T-helper 1 cell (primary cell): ENCODE results near the gene POU2AF3.
"Not testable (repeated sequence)": the region's sequence is repeated elsewhere in the genome, so short reads cannot be mapped to it uniquely, and the experiment has no call there.

ENCODE experiments used
- DNase-seq, 5 donors: peaks; one replicate each; pipeline ENCODE4 v3.0.0-alpha.2; 2012 to 2020
- total RNA-seq, 4 donors: gene quantifications; one replicate each; lab custom pipeline; 2026; lab: John Stamatoyannopoulos, UW

POU2AF3 gene, protein sequence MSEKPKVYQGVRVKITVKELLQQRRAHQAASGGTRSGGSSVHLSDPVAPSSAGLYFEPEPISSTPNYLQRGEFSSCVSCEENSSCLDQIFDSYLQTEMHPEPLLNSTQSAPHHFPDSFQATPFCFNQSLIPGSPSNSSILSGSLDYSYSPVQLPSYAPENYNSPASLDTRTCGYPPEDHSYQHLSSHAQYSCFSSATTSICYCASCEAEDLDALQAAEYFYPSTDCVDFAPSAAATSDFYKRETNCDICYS
- 0 reads per million in 4 donors for total RNA-seq

DNA sequence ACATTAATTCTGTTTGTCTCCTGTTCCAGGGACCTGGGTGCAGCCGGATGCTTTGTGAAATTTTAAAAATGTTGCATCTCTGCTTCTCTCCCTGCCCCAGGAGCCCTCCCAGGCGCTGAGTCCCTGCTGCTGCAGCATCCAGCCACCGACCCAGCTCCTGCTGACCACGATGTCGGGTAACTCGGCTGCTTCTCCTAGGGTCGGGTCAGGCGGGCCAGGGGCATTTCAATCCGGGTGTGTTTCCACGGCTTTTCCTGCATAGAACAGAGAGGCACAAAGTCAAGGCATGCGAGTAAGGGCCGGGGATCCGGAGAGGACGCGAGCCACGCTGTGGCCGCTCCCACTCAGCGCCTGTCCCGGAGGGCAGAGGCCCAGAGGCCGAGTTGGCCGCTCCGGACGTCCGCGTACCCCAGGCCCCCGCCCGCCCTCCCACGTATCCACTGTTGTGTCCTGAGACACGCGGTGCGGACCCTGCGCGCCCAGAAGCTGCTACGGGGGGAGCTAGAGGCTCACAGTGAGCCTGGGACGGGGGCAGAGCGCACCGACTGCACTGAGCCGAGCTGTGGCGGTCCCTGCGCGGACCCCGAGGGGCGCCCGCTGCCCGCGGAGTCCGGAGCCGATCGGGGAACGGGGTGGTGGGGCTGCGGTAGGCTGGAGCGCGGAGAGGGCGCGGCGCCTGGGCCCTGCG lies at the start of gene POU2AF3:
TSS of gene POU2AF3 (plus strand) at position 134 of the 688 bp plus-strand sequence. CDS start at position 170, 36 bp downstream.
- DNase-seq: no peak

DNA sequence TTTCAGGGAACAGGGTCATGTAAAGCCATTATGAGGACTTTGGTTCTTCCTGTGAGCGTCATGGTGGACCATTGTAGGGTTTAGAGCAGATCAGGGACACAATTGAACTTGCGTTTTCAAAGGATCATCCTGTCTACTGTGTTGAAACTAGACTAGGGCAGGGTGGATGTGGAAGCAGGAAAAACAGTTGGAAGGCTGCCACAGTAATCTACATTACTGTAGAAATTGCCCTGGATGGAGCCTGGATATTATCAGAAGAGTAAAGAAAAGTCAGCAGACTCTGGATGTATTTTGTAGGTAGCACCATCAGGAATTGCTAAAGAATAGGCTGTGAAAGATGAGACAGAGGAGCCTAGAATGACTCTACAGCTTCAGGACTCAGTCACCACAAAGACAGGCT lies 47.4 kb upstream of the POU2AF3 start:
- DNase-seq: no peak

DNA sequence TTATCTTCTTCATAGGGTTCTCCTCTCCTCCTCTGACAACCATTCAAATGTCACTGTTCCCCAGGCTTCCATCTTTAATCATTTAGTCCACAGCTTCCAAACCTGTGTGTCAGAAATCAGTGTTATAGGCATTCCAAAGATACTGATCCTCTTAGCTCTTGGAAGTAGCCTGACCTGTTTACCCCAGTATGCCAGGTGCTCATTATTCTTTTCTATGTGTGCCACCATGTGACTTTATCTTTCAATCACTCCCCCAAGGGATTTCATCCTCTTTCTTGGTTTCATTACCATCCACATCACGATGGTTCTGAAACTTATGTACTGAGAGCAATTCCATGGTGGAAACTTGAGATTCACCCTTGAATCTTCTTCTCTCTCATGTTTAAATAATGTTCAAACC lies 45.2 kb upstream of the POU2AF3 start:
- no peak for DNase-seq

DNA sequence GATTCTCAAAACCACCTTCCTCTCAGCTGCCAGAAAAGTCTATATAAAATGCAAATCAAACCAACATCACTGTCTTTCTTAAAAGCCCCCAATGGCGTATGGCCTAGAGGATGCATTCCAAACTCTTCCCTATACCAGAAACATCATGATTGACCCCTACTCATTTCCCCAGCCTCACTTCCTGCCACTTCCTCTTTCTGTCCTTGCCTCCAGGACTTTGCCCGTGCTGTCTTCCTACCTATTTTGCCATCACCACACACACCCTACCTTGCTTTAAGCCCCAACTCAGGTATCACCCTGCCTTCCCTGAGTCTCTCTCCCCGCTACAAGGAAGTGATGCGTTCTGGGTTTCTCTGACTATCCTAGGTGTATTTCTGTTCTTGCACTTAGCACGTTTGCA lies 44.7 kb upstream of the POU2AF3 start:
- no peak for DNase-seq

DNA sequence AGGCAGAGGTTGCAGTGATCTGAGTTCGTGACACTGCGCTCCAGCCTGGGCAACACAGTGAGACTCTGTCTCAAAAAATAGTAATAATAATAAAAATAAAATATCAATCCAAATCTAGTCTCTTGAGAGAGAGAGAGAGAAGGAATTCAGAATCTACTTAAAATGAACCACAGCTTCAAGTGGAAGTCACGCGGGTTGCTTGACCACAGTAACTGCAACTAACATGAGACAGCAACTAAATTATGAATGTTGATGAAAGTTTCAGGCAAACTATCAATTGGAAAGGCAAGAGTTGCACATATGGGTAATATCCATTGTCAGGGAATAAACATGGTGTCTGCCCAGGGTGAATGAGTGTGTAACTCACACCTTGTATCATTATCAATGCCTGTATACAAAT lies 40.3 kb upstream of the POU2AF3 start:
- no peak for DNase-seq

DNA sequence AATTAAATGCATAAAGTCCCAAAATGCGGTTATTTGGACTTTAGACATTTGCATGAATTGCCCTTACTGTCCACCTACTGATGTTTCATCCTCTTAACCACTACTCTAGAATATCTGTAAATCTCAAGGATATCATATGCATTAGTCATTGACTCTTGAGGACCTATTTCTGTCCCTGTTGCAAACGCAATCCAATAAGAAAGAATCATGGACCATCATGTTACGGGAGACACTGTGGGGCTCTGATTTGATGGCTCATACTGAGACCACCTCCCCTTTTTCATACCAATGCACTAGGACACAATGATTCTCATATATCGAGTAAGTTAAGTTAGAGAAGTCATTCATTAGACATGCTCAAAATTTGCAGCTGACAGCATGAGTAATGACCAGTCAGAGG lies 38.5 kb upstream of the POU2AF3 start:
- no peak for DNase-seq

DNA sequence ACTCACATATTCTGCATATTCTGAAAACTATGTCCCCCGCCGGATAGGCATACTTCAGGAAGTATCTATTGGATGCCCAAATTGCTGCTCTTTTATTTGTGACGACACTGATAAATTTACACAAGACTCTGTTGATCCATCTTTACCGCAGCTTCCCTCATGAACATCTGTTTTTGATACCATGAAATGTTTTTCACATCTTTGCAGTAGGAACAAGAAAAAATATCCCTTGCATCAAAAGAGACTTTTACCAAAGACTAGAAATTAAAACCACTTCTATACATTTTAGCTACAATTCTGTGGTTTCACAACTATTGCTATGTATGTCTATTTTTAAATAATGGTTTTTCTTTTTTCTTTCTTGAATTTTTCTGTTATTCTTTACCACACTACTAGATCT lies 37.5 kb upstream of the POU2AF3 start:
- DNase-seq: no peak

DNA sequence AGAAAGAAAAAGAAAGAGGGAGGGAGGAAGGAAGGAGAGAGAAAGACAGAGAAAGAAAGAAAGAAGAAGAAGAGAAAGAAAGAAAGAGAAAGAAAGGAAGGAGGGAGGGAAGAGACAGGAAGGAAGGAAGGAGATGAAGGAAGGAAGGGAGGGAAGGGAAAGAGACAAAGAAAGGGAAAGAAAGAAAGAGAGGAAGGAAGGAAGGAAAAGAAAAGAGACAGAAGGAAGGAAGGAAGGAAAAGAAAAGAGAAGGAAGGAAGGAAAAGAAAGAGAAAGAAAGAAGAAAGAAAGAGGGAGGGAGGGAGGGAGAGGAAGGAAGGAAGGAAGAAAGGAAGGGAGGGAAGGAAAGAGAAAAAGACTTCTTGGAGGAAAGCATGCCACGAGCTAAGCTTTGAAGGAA lies 33.7 kb upstream of the POU2AF3 start:
- no peak for DNase-seq

DNA sequence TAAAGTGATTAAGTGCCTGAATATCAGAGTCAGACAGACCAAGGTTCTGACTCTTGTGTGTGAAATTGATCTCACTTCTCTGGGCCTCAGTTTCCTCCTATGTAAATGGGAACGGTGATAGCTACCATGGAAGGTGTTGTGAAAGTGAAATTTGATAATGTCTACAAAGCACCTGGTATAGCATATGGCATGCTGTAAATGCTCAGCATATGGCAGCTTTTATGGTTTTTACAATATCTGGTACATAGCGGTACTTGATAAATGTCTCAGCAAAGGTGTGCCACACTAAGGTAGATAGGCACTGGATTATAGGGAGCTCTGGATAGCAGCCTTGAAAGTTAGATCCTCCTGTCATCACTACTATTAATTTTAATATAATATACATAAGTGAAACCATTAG lies 32.9 kb upstream of the POU2AF3 start:
- no peak for DNase-seq

DNA sequence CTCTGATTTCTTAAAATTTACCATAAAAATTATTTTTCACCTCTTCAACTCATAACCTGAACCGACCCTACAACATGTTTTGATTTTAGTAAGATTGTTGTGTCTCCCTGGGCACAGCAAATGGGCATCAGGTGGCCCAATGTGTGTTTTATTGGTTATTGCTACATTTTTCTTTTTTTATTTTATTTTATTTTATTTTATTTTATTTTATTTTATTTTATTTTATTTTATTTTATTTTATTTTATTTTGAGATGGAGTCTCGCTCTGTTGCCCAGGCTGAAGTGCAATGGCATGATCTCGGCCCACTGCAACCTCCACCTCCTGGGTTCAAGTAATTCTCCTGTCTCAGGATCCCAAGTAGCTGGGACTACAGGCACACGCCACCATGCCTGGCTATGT lies 30.0 kb upstream of the POU2AF3 start:
- not testable (repeated sequence) for DNase-seq

DNA sequence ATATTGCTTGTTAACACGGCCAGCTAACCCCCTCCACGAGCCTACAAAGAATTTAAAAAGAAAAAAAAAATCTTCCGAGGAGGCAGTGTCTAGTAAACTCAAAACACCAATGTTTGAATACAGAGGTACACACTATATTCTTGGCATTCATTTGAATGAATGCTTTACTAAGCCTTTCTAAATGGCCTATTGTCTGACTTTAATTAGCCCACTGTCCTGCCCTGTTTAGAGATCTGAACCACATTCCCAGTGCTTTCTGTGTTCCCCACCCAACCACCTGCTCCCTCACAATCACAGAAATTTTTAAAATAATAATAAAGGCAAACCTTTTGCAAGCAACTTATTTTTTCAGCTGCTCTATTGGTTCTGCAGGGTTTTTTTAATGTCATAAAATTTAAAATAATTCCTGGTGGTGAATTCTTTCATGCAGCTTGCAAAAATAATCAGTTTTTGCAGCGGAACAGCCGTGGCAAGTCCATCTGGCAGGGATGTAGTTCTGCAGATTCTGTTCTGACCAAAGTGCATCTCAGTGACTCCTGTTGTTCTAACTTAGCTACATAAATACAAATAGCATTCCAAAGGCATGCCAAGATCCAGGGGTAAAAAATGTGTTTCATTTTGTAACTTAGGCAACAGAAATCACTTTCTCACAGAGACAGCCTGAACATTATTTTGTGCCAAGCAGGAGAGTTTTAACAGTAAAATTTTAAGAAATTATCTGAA lies 29.0 kb upstream of the POU2AF3 start:
- DNase-seq: no peak

DNA sequence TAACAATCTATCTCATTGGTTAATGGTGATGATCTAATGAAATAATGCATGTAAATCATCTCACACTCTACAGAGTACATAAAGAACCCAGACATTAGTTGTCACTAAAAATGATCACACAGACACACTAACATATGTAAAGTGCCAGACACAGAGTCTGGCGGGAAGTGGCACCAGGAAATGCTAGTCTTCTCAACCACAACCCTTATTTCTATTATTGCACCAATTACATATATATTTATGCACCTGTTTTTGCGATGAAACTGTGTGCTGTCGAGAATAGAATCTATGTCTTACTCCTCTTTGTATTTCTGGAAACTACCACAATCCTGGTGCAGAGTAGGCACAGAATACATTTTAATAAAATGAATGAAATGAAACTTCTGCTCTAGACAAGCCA lies 25.9 kb upstream of the POU2AF3 start:
- DNase-seq: no peak

DNA sequence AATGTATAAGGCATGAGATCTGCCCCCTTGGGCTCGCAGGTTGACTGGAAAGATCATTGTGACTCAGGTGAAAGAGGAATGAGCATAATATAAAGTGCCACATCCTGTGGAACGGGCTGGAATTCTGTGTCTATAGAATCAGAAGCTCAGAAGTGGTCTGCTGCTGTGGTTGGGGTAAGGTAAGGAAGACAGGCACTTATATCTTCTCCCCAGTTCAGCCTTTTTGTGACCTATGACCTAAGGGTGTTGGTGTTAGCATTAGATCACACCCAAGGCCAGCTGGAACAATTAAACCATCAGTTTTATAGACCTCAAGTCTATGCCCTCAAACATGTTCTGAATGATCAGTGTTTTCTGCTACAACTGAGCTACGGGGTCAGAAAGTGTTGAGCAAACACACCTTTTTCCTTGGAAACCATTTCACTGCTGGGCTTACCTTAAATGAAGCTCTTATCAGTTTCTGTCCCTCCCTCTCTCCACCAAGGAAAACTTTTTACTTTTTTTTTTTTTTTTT lies 15.7 kb upstream of the POU2AF3 start:
- DNase-seq: no peak

DNA sequence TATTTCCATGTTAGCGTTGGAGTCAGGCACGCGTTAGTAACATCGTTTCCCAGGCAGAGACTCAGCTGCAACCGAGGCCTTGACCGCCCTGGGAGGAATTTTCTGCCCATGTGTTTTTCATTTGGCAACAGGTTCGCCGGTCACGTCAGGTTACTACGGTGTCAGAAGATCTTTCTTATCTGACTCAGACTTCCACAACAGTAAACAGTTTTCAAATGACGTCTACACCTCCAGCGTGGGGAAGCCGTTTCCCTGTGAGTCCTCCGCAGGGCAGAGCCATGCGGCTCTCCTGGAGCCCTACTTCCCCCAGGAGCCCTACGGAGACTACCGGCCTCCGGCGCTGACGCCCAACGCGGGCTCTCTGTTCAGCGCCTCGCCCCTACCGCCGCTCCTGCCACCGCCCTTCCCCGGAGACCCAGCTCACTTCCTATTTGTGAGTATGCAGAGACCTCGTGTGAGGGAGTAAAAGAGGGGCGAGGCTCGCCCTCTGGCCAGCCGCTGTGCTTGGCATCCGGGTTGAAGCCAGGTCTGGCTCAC lies 14.3 kb upstream of the POU2AF3 start:
- no peak for DNase-seq

DNA sequence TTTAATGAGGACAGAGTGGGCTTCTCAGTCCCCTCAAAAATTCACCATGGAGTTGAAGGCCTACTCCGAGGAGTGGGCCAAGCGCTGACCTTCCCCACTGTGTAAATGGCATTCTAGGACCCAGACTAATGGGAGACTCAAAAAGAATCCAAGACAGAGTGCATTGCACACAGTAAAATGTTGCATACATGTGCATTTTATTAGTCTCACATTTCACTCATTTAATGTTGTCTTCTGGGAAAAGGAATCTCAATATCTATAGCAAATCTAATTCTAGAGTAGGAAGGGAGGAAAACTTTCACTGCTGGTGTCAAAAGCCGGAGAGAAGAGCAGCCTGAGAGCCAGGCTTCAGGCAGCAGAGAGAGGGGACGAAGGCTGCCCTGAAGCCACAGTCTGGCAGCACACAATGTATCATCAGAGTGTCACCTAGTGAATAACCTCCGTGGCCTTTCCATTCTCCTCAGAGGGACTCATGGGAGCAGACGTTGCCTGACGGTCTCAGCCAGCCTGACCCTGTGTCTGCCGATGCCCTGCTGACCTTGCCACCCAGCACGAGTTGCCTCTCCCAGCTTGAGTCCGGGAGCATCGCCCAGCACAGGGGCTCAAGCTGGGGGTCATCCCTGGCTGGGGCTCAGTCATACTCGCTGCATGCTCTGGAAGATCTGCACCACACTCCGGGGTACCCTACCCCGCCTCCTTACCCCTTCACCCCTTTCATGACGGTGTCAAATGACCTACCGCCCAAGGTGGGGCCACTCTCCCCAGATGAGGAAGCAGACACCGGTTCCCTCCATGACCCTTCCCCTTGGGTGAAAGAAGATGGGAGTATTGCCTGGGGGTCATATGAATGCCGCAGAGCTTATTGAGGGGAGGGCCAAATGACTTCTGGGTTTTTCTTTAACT lies 12.9 kb upstream of the POU2AF3 start:
- no peak for DNase-seq

DNA sequence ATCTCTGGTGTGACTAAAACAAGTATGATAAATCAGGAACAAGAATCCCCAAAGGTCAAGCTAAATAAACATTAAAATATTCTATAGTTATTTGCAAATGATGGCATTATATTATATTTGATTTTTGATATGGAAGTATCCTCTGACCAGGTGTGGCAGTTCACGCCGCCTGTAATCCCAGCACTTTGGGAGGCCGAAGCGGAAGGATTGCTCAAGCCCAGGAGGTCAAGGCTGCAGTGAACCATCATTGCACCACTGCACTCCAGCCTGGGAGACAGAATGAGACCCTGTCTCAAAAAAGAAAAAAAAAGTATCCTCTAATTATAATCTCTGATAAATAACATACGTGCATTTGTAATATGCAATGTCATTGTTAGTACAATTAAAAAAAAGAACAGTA lies 6.6 kb upstream of the POU2AF3 start:
- no peak for DNase-seq

DNA sequence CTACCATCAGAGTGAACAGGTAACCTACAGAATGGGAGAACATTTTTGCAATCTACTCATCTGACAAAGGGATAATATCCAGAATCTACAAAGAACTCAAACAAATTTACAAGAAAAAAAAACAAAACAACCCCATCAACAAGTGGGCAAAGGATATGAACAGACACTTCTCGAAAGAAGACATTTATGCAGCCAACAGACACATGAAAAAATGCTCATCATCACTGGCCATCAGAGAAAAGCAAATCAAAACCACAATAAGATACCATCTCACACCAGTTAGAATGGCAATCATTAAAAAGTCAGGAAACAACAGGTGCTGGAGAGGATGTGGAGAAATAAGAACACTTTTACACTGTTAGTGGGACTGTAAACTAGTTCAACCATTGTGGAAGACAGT lies 5.9 kb upstream of the POU2AF3 start:
- not testable (repeated sequence) for DNase-seq

DNA sequence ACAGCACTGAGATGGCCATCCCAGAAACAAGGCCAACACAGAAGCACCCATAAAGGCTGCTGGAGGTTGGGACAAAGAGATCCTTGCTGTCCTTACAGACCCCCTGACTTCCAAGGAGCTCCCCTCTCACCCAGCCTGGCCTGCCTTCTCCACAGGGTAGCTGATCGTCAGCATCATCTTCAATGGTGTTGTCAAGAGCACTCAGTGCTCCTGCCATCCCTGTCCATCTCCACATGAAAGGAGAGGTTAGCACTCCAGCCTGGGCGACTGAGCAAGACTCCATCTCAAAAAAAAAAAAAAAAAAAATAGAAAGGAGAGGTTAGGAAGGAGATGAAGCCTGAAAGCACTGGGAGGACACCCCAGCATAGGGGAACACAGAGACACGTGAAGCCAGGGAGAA lies 2.1 kb upstream of the POU2AF3 start:
- no peak for DNase-seq

DNA sequence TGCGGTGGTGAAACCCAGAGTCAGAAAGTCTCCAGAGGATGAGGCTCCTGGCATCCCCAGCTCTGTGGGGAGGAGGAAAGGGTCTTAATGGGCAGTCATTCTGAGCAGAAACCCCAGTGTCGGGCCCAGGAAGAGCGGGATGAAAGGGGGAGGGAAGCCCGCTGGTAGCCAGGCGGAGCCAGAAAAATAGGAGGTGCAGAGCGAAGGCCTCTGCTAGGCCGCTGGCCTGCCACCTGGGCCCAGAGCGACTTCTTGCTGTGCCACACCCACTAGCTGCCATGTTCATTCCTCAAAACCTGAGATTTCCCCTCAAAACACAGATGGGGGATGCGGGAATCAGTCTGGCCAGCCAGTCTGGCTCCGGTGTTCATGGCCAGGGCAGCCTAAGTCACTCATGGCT lies 650 bp upstream of the POU2AF3 start:
- no peak for DNase-seq

DNA sequence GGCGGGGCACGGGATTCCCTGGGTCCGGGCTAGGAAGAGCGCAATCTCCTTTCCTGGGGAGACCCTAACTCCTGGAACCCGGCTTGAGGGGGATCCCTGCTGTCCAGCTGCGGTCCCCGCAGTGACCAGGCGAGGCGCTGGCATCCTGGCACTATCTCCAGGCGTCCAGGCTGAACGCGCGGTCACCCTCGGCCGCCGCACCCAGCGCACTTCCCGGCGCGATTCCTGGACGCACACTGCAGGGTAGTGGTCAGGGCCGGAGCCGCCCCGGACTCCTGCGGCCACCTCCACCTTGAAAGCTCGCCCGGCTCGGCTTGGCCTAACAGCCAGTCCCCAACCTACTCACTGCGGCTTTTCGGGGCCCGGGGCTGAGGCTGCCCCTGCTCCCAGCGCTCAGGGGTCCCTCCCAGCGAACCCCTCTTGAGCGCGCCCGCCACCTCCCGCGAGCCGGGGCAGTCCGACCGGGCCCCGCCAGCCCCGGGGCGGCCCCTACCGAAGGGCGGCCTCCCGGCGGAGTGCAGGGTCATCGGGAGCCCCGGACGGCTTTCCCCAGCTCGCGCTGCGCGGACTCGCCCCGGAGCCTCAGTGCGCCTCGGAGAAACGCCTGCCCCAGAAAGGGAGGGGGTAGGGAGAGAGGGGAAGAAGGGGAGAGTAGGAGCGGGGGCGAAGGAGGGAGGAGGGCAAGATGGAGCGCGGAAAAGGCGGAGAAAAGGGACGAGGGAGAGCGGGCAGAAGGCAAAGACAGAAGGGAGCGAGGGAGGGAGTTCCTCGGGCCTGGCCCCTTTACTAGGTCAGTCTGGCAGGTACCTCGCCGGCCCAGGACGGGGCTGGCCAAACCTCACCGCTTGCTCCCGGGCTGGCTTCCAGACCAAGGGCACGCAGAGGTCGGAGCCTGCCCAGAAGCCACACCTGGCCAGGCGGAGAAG lies 1.0 kb downstream of the POU2AF3 start:
- DNase-seq: no peak

DNA sequence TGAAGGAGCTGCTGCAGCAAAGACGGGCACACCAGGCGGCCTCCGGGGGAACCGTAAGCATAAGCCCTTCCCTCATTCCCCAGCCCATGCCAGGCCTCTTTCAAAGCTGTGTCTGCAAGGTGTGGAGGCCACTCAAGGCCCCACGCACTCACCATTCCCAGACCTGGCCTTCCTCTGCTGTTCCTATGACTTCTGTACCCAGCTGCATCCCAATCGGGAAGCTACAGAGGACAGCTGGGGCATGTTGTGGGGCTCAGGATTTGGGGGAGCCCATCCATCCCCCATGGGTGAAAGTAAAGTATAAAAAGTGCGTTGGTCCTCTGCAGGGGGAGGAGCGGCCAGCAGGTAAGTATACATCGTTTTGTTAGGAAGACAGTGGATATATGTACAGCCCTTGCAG lies 2.2 kb downstream of the POU2AF3 start:
- no peak for DNase-seq
